HG03175 (cell line): ENCODE measurements around the gene NRF1.

Source experiments
- ATAC-seq: cut with Tn5 transposase; IDR thresholded peaks from one replicate; pipeline ENCODE4 v1.9.1; 2021; ENCODE audit warnings: mild to moderate bottlenecking, moderate library complexity; ENCODE audit not compliant: unreplicated experiment

The NRF1 gene

GRCh38 chr7:129768614-129769399 lies 157.3 kb downstream of the NRF1 start:
- no peak for ATAC-seq

- ATAC-seq = no peak
Measured at GRCh38 chr7:129769400-129769774, 157.9 kb downstream of the NRF1 start.

GRCh38 chr7:129769866-129770808 lies 158.6 kb downstream of the NRF1 start:
- ATAC-seq = no peak

- no peak for ATAC-seq
Measured at GRCh38 chr7:129771201-129771927, 159.8 kb downstream of the NRF1 start.

GRCh38 chr7:129771928-129772479 lies 160.5 kb downstream of the NRF1 start:
- ATAC-seq = no peak

- no peak for ATAC-seq
Measured at GRCh38 chr7:129772646-129773280, 161.2 kb downstream of the NRF1 start.

- no peak for ATAC-seq
Measured at GRCh38 chr7:129773328-129773731, 161.8 kb downstream of the NRF1 start.

- no peak for ATAC-seq
Measured at GRCh38 chr7:129773871-129774270, 162.4 kb downstream of the NRF1 start.

GRCh38 chr7:129774359-129774758 lies 162.8 kb downstream of the NRF1 start:
- ATAC-seq = no peak

- ATAC-seq = no peak
Measured at GRCh38 chr7:129774871-129775694, 163.6 kb downstream of the NRF1 start.

- no peak for ATAC-seq
Measured at GRCh38 chr7:129775695-129776361, 164.3 kb downstream of the NRF1 start.

- ATAC-seq = no peak
Measured at GRCh38 chr7:129776362-129776722, 164.8 kb downstream of the NRF1 start.

- ATAC-seq = no peak
Measured at GRCh38 chr7:129777195-129777844, 165.8 kb downstream of the NRF1 start.

- ATAC-seq = no peak
Measured at GRCh38 chr7:129777993-129778769, 166.7 kb downstream of the NRF1 start.

- ATAC-seq = no peak
Measured at GRCh38 chr7:129778770-129779601, 167.5 kb downstream of the NRF1 start.

GRCh38 chr7:129779602-129780256 lies 168.2 kb downstream of the NRF1 start:
- no peak for ATAC-seq
